Measurements from ENCODE around the gene KRT7.

The KRT7 gene

DNA sequence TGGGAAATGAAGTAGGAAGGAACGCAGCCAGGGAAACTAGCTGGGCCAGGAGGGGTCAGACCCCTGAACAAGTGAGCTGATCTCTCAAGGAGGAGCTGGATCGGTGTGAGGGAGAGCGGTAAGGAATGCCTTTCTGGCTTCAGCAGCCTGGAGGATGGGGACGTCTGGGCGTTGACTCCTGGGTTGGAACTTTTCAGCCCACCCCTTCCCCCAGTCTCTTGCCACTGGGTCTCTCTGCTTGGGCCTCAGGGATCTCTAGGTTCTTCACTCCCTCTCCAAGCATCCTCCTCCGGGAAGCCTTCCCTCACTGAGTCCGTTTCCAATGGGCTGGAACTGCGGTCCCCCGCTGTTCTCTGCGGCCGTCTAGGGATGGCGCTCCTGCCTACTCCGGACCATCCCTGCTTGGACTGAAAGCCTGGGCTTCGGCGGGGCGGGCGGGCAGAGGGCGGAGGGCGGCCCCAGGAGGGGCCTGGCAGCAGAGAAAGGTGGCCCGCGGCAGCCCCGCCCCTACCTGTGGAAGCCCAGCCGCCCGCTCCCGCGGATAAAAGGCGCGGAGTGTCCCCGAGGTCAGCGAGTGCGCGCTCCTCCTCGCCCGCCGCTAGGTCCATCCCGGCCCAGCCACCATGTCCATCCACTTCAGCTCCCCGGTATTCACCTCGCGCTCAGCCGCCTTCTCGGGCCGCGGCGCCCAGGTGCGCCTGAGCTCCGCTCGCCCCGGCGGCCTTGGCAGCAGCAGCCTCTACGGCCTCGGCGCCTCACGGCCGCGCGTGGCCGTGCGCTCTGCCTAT is at the start of gene KRT7:
Gene KRT7 (plus strand): TSS at position 570 of the 788 bp plus-strand sequence. CDS start 54 bp downstream, at position 624.
- DNase-seq (ENCODE audit: low spot score) = no peak

GRCh38 chr12:52183544-52183910 is 49.5 kb upstream of the KRT7 start:
- no peak for DNase-seq (ENCODE audit: low spot score)

GRCh38 chr12:52183971-52184370 is 49.1 kb upstream of the KRT7 start:
- no peak for DNase-seq (ENCODE audit: low spot score)

- DNase-seq (ENCODE audit: low spot score) = no peak
Measured at GRCh38 chr12:52184813-52185212, 48.2 kb upstream of the KRT7 start.

DNA sequence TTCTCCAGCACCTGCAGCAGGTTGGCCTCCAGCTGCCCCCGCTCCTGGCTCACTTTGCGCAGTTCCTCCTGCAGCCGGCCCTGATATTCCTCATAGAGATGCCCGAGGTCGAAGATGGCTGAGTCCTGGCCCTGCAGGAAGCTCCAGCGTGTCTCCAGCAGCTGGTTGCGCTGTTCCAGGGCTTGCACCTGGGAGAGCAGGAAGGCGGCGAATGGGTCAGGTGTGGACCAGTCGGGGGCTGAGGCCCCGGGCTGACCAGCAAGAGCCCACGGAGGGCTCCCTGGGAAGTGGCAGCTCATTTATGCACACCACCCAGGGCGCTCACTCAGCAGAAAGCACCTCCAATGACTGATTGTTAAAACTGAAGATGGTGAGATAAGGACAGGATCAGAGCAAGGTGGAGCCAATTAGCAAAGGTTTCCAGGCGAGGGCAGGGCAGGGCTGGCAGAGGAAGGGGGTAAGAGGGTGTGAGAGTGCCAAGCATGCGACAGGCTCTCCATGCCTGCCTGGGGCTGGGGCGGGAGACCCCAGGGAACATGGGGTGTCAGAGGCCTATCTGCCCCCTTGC is 47.6 kb upstream of the KRT7 start:
- no peak for DNase-seq (ENCODE audit: low spot score)

DNA sequence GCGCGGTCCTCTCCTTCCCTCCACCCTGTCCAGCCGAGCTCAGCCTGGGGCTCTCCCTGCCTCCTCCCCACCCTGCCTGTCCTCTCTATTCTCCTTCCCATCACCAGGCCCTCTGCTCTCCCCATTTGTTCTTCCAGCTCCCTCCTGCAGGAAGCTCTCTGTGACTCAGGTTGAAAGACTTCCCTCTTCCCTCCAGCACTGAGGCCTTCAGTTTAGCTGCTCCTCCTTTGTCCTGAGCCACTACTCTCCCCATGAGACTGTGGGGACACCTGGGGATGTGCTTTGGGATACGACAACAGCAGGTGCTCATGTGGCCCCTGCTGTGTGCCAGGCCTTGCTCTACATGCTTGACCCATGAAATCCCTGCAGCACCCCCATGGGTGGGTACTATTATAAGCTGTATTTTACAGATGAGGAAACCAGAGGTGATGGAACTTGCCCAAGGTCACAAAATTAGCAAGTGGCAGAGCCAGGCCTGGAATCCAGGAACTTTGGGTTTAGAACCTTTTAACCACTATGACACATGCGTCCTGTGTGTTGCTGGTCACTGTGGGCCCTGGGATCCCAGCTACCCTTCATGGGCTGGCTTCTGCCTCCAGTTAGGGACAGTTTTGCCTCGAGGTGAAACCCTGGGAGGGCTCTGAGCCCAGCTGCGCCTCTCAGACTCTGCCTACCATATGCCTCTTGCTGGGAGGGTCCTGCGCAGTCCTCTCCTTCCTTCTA is 46.8 kb upstream of the KRT7 start:
- no peak for DNase-seq (ENCODE audit: low spot score)

DNA sequence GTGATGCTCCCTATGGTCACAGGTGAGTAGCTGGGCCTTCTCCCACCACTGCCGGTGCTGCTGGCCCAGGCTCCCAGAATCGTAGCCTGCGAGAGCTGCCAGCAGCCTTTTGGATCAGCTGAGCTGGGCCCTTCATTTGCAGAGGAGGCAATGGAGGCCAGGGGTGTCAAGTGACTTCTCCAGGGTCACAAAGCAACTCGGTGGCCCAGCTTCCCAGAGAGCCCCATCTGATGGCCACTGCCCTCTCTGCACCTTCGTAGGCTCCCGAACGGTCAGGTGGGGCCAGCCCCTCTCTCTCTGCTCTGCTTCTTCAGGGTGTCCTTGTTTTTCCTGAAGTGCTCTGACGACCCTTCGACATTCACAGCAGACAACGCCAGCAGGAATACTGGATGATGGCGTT is 45.8 kb upstream of the KRT7 start:
- DNase-seq (ENCODE audit: low spot score) = no peak

GRCh38 chr12:52187640-52188039 is 45.4 kb upstream of the KRT7 start:
- DNase-seq (ENCODE audit: low spot score) = no peak

GRCh38 chr12:52188658-52189057 is 44.4 kb upstream of the KRT7 start:
- no peak for DNase-seq (ENCODE audit: low spot score)

DNA sequence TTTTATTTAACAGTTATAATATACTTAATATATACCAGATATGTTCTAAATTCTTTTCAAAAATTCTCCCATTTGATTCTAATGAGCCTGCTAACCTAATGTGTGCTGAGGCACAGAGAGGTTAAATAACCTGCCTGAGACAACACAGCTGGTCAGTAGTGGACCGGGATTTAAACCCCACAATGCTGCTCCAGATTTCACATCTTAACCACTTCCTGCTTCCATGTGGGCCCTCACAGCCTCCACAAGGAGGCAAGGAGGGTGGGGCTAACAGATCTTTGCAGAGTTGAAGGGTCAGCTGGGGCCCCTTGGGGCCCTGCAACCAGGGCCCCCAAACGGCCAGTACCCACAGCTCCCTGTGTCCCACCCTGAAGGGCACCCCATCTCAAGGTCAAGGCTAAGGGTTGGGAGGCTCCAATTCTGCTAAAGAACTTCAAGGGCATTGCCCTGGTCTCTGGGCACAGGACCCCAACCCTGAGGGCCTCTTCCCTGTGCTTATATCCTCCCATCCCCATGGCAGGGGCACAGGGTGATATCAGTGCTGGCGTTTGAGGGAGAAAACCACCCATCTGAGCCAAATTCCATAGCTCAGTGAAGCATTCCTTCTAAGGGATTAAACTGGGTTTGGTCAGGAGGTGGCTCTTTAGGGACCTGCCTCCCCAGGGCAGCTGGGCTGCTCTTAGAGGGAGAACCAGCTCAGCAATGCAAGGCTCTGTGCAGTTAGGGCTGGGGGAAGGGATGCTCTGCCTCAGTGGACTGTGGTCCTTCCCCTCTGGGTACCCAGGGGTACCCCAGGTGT is 43.5 kb upstream of the KRT7 start:
- no peak for DNase-seq (ENCODE audit: low spot score)

- no peak for DNase-seq (ENCODE audit: low spot score)
Measured at GRCh38 chr12:52190860-52191729, 41.9 kb upstream of the KRT7 start.

GRCh38 chr12:52191841-52192791 is 40.9 kb upstream of the KRT7 start, which contains the start of gene KRT80:
Gene KRT80, minus strand, starts transcription at chr12:52192014. Its CDS starts 112 bp downstream, at chr12:52191902.
- DNase-seq (ENCODE audit: low spot score) = no peak

DNA sequence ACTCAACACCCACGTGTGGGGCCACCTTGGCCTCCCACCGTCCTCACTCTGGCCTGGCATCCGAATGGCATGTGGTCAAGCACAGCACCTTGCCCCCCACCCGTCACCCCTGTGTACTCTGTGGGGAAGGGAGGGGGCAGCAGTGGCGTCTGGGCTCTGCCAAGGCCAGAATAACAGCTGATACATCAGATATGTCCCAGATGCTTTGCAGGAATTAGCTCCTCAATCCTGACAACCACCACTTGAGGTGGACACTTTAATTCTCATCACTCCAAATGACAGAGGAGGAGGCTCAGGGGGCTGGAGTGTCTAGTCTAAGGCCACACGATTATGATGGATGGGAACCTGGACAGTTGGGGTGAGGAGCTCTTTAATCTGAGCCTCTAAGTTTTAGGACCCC is 39.5 kb upstream of the KRT7 start:
- no peak for DNase-seq (ENCODE audit: low spot score)

- no peak for DNase-seq (ENCODE audit: low spot score)
Measured at GRCh38 chr12:52193991-52194390, 39.1 kb upstream of the KRT7 start.

- no peak for DNase-seq (ENCODE audit: low spot score)
Measured at GRCh38 chr12:52195065-52195730, 37.8 kb upstream of the KRT7 start.

- no peak for DNase-seq (ENCODE audit: low spot score)
Measured at GRCh38 chr12:52197371-52198231, 35.4 kb upstream of the KRT7 start.

DNA sequence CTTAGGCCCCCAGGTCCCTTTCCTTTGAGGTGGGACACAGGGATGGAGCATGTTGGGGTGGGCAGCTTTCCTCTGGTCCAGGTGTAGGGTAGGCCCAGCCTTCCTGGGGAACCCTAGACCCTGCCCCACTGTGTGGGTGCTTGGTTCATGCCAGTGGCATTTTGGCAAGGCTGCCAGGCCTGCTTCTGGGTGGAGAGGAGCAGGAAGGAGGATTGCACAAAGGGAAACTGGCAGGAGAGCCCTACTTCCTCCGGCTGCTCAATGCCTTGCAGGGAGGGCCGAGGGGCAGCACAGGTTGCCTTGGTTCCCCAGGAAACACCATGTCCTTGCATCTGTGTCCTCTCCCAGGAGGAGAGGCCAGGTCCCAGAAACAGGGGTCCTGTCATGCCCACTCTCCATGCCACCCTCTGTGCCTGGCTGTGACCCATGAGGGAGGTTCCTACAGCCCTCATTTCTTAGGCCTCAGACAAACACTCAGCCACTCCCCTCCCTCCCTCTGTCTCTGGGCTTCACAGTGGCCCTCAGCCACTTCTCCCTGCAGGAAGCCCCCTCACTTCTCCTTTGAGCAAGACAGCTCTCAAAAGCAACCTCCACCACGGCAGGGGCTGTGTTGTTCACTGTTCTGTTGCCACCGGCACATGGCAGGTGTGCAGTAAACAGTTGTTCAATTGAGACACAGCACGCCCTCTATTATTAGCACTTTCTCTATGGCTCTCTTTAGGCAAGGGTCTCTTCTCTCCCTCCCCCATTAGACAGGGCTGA is 34.4 kb upstream of the KRT7 start:
- DNase-seq (ENCODE audit: low spot score) = no peak
